NK-92 (cell line): ENCODE results near the gene SMC3.
"Not testable (repeated sequence)": the region's sequence is repeated elsewhere in the genome, so short reads cannot be mapped to it uniquely, and the experiment has no call there.

Source experiments
- DNase-seq: peaks from one replicate; lab custom pipeline; 2025; ENCODE audit not compliant: unreplicated experiment; lab: John Stamatoyannopoulos, UW

The SMC3 gene

DNA sequence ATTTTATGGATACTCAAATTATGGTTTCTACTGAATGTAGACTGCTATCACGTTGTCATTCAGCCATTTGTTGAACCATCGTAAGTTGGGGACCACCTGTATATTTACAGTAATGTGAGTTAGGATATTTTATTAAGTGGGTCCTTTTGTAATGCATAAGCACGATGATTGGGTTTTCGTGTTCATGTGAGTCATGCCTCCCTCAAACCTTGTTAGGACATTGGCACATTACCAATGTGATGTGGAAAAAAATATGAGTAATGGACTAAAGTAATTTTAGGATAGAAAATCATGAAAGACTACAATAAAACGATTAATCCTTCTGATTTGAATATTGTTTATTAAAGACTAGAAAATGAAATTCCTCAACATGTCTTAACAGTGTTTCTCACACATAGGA lies 8.7 kb downstream of the SMC3 start:
- no peak for DNase-seq

DNA sequence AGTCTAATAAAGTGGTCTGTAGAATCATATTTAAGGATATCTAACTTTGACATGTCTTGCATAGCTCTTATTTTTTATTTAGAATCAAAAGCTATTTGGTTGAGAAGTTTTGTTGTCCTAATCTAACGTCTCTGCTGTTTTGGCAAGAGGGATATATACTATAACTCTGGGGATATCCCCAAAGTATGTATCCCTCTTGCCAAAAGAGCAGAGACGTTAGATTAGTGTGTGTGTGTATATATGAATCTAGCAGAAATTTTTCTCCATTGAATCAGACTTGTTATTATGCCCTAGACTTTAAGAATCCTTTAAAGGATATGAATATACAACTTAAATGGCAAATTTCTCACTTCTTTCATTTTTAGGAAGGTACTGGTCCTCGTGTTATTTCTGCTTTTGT lies 9.6 kb downstream of the SMC3 start:
- no peak for DNase-seq

DNA sequence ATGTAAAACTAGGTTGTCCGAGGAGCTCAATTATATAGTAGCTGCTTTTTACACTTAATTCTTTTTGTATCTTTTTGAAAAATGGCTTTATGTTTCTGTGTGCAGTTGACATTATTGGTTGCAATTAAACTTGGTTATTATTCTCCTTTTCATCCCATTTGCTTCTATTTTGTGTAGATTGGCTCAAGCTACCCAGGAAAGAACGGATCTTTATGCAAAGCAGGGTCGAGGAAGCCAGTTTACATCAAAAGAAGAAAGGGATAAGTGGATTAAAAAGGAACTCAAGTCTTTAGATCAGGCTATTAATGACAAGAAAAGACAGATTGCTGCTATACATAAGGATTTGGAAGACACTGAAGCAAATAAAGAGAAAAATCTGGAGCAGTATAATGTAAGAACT lies 16.5 kb downstream of the SMC3 start:
- DNase-seq, result no peak

DNA sequence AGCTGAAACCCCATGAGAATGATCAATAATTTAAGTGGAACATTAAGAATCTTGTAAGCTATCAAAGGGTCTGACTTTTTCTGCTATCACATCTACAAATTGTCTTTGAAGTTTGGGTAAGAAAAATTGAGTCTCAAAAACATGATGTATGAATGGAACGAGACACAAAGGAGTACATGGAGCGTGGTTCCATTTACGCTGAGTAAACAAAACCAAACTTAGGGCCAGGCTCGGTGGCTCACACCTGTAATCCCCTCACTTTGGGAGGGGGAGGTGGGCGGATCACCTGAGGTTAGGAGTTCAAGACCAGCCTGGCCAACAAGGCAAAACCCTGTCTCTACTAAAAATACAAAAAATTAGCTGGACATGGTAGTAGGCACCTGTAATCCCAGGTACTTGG lies 24.3 kb downstream of the SMC3 start:
- no peak for DNase-seq

DNA sequence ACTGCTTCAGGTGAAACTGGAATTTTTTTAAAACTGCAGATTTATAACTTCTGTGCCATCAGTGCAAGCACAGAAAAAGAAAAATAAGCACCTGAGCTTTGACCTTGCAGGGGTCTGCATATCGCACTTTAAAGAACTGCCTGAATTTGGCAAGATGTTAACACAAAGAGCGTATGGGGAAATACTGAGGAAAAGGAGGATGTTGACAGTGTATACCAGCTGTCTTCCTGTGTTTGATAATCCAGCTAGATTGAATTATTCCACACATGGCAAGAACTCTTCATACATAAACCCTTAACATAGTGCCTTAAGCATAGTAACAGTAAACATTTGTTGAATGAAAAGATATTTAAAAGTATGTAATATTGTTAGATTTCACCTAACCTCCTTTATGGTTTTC lies 30.0 kb downstream of the SMC3 start:
- no peak for DNase-seq

DNA sequence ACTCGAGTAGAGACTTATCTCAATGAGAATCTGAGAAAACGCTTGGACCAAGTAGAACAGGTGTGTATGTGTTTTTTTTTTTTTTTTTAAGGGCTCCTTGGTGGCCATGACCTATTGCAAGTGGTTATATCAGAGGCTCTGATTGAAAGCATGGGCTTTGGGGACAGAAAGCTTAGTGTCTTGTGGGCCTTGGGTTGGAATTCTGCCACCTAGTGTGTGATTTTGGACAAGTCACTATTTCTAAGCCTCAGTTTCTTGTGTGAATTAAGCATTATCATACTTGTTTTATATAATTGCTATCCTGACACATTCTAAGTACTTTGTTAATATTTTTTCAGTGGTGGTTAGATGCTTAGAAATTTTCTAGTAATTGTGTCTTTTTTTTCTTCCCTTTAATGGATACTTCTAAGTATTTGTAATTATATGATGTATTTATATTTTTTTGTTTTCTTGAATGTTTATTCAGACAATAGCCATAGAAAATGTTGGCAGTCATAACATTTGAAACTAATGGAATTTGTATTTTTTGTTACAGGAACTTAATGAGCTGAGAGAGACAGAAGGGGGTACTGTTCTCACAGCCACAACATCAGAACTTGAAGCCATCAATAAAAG lies 33.1 kb downstream of the SMC3 start:
- no peak for DNase-seq

DNA sequence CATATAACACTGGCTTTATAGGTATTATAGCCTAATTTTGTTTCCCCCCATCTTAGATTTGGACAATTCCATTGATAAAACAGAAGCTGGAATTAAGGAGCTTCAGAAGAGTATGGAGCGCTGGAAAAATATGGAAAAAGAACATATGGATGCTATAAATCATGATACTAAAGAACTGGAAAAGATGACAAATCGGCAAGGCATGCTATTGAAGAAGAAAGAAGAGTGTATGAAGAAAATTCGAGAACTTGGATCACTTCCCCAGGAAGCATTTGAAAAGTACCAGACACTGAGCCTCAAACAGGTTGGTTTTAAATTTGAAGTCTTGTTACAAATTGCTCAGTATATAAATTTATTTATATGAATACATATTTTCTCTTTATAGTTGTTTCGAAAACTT lies 34.1 kb downstream of the SMC3 start:
- no peak for DNase-seq

DNA sequence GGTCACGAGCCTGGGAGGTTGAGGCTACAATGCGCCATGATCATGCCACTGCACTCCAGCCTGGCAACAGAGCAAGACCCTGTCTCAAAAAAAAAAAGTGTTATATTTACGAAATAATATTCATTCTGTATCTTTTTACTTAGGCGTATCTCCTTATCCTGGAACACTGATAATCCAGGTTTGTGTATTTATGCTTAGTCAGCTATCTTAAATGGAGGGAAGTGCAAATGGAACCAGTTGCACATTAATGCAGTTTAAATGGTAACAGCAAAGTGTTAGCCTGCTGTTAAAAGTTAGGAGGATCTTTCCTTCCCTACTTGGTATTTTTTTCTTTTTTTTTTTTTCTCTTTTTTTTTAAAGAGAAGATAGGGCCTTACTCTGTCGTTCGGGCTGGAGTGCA lies 40.6 kb downstream of the SMC3 start:
- no peak for DNase-seq

DNA sequence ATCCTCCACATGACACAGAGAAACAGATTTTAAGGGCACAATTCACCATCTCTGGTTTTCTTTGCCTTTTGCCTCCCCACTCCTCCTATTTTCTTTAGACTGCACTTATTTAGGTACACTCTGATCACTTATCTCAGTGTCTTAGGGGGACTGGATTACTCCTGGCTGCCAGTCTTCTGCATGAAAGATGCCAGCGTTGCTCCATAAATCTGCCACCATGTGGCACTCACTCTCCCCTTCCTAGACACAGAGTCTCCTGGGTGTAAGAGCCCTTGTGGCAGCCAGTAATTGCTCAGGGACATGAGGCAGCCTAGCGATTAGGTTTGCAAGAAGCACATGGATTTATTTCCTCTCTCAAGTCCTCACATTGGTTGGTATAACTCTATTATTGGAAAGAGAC lies 42.1 kb downstream of the SMC3 start:
- no peak for DNase-seq

DNA sequence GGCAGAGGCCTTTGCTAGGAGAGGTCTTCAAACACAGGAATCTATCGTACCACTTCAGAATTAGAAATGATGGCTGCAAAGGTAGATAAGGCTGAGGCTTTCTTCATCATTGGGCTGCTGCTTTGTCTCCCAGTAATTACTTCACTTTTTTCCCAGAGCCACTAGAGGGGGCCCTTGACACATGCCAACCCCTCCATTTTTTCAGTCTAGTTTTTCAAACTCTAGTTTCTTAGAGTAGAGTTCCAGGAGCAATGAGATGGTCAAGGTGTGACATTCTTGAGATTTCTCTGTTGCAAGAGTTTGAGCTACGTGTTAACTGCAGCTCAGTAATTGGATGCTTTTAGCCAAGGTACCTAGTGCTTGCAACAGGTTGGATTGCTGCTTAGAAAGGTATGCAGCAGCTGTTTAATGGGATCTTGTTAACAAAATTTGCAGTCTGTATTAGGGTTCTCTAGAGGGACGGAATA lies 42.8 kb downstream of the SMC3 start:
- no peak for DNase-seq

DNA sequence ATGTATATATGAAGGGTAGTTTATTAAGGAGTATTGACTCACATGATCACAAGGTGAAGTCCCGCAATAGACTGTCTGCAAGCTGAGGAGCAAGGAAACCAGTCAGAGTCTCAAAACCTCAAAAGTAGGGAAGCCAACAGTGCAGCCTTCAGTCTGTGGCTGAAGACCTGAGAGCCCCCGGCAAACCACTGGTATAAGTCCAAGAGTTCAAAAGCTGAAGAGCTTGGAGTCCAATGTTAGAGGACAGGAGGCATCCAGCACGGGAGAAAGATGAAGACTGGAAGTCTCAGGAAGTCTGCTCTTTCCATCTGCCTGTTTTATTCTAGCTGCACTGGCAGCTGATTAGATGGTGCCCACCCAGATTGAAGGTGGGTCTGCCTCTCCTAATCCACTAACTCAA lies 43.3 kb downstream of the SMC3 start:
- DNase-seq, result not testable (repeated sequence)

DNA sequence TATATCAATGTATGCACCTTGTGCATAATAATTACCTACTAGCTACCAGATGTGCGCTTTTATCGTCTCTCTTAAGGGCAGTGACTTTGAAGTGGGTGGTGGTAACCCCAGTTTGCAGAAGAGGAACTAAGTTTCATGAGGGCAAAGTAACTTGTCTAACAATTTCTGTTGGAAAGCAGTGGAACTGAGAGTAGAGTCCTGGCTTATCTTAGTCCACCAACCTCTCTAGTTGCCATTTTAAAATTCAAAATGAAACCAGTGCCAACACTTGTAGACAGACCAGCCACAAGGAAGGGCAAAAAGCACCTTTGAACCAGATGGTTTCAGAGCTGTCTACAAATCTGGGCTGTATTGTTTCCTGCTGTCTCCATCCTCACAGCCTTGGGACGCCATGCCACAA lies 44.6 kb downstream of the SMC3 start:
- DNase-seq, result no peak

DNA sequence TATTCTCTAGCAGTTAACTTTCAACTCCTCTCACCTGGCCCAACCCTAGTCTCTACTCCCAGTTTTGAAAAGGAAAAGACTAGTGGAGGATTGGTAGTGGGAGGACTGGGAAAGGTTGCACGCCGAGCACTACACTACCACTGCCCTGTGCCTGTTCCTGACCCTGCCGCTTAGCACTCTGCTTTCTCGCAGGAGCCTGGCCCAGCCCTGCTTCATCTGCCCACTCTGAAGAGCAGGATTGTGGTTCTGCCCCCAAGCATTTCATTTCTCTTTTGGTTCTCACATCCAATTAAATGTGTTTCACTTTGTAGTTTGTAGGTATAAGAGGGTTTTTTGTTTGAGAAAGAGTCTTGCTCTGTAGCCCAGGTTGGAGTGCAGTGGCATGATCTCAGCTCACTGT lies 45.1 kb downstream of the SMC3 start:
- no peak for DNase-seq

DNA sequence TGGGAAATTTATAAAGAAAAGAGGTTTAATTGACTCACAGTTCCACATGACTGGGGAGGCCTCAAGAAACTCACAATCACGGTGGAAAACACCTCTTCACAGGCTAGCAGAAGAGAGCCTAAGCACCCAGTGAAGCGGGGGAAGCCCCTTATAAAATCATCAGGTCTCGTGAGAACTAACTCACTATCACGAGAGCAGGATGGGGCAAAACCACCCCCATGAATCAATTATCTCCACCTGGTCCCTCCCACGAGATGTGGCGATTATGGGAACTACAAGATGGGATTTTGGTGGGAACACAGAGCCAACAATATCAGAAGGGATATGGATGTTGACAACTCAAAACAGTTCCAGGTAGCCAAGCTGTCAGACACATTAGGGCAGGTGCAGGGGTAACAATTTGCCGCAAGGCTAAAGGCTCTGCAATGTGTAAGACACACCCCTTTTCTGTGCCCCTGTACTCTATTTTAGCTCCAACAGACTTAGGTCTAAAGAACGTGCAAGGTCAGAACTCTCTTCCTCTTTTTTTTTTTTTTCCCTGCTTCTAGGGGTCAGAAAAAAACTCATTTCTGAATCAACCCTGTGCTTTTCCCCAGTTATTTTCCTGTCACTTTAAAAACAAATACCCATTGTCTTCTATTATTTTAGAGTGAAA lies 46.0 kb downstream of the SMC3 start:
- no peak for DNase-seq

DNA sequence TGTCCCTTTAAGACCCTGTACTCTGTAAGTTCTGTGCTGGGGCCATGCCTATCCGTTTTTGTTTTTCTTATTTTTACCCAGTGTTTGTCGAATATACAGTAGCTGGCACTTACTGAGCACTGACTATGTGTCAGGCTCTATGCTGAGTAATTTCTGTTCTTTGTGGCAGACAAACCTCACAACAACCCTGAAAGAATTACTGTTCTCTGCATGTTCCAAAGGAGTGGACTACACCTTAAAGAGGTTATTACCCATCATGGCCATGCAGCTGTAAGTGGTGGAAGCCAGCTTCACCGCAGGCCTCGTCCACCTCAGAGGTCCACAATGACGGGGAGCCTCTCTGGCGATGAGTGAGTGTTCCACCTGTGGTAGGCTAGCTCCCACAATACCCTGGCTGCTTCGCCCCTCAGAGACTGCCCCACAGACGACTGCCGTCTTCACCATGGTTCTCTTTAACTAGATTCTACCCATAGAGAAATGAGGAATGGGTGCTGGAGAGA lies 46.6 kb downstream of the SMC3 start:
- DNase-seq, result no peak

DNA sequence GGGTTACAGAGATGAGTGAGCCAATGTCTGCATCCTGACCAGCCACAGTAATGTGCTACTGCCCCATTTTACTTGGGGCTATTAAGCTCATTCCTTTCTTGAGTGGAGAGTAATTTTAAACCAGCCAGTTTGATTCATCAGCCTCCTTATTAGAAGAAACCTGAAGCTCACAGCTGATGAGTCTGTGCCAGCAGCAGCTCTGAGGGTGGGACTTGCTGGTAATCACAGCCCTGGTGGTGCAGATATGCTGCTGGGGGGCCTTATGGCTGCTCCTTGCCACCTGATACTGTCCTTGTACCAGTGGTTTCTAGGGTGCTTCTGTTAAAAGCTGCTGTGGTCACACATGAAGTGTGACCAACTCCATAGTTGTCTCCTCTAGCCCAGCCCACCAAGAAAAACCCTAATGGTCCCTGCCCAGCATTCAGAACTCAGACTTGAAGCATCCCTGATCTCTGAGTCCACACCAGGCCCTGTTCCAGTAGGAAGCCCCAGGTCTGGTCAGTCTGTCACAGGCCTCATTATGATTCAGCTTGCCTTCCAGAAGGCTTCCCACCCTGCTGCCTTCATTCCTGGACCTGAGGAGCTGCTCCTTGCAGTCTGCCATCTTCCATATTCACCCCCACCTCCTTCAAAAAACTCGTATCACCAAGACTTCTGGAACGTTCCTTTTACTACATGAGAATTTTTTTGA lies 47.7 kb downstream of the SMC3 start:
- no peak for DNase-seq

DNA sequence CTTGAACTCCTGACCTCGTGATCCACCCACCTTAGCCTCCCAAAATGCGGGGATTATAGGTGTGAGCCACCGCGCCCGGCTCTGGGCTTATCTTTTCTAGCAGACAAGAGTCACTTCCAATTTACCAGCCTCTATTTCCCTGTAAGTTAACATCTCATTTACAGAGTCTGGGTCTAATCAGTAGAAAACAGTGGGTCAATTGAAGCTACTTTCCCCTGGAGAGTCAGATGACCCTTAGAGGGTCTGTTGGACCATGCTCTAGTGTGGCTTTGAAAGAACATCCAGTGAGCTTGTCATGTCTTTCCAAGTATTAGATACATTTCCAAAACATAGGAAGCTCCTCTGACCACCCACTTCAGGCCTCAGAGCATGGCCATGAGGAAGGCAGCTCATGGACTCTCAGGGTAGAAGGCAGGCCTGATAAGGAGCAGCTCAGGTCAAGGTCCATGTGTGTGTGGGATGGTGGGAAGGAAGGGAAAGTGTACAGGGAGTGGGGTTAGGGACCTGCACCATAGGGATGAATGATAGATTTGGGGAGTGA lies 49.1 kb downstream of the SMC3 start:
- DNase-seq, result no peak

DNA sequence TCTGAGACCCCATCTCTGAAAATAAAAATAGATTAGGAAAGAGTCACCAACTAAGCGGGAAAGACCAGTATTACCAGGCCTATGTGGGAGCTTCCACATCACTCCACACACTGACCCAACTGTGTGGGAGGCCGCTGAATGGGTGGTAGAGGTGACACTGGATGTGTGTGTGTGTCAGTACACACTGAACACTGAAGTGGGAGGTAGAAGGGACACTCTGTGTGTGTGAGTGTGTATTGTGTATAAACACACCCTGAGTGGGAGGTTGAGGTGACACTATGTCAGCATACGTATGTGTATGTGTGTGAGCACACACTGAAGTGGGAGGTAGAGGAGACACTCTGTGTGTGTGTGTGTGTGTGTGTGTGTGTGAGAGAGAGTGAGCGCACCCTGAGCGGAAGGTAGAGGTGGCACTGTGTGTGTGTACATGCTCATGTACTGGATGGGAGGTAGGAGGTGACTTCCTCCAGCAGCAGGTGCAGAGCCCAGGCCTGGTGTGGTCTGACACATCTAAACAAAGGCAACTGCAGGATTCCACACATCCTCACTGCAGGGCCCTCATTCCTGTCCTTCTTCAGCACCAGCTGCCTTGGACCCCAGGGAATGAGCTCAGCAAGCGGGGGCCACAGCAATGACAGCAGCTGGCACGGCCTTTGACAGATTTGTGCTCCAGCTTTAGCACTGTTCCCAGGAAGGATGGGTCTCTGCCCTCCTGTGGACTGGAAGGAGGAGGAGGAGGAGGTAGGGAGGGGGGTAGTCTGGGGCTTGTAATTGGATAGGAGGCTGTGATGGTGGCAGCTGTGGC lies 50.1 kb downstream of the SMC3 start:
- DNase-seq, result no peak

DNA sequence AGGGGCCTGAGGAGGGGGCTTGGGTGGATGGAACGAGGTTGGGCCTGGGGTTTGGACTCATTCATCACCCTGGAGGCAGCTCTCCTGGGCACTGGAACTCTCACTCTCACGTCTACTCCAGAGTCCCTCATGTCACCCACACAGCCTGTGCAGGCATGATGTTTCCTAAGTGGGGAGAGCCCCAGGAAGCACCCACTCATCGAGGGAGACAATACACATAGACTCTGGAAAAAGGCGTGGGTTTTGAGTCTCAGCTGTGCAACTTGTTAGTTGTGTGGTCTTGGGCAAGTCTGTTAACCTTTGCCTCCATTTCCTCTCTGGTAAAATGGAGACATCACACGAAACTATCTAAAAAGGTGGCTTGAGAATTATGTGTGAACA lies 50.7 kb downstream of the SMC3 start:
- no peak for DNase-seq

DNA sequence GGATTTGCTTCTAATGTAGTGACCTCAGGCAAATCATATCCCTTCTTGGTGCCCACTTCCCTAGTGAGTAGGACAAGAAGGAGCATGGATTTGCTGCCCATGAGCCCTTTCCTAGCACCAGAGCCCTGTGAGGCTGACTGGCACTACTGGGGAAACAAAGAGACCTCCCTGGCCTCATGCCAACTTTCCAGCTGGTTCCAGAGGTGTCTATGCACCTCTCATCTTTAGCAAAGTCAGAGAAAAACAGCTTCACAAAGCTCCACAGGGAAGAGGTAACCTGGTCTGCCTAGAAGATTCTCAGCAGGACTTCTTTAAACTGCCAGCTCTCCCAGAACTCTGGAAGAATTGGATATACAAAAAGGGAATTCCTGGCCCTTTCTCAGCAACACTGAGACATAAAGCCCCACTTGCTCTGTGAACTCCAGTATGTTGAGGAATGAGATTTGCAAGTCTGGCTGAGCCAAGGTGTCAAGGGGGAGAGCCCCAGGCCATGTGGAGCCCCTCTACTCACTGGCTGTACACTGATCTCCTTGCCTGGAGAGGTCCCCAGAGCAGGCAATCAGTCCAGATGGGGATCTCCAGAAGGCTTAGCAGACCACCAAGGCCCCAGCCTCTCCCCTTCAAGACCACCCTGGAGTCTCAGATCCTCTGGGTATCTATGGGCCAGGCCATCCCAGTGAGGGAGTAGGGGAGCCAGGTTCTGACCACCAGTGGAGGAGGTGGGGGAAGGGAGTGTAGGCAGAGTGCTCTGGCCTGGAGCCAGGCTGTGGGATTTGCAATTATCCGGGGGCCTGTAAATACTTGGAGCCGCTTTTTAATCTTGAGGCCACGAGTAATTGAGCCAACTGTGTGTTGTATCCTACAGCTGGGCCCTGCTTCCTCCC lies 52.3 kb downstream of the SMC3 start:
- no peak for DNase-seq

DNA sequence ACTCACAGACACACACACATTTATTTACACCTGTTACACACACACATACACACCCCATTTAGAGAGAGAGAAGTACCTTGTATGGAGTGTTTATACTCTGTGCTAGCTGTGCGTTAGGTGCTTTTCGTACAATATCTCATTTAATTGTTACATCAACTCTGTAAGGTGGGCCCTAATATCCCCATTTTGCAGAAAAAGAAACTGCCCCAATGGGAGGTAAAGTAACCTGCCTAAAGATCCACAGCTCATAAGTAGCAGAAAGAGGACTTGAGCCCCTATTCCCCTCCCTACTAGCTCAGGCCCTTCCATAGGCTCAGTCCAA lies 52.9 kb downstream of the SMC3 start:
- DNase-seq, result no peak
